ENCODE measurements around the gene MYO1E.
"Not testable (repeated sequence)": the region's sequence is repeated elsewhere in the genome, so short reads cannot be mapped to it uniquely, and the experiment has no call there.

MYO1E gene

DNA sequence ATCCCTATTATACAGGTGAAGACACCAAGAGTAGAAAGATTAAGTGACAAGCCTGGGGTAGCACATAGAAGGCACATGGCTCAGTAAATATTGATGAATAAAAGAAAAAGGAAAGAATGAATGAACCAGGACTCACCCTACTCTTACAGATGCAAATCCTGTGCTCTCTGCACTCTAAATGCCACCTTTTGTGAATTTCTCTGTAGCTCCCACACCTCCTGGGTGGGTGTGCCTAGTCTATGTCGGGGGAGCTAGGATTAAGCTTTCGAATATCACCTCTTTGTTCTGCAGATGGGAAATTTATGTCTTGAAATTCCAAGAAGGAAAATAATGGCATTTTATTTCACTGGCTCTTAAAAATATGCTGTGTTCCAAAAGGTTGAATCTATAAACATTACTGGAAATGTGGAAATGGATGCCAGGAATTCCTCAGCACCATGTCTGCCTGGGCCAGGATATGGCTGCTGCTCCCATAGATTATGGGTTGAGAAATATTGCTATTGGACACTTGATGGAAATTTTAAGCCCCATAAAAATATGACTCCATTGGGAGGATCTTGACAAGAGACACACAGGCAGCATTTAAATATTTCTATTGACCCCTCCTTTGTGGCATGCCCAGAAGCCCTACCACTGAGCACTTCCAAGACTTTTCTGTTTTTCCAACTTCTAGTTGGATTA is 224.4 kb downstream of the MYO1E start:
- in situ Hi-C loops (cut with HindIII; ENCODE audit: low pct_ligation_motif_present, low pct_unique_long_range_greater_than_20kb, low sequenced_read_pairs) = no loop called here
- DNase-seq = no peak

DNA sequence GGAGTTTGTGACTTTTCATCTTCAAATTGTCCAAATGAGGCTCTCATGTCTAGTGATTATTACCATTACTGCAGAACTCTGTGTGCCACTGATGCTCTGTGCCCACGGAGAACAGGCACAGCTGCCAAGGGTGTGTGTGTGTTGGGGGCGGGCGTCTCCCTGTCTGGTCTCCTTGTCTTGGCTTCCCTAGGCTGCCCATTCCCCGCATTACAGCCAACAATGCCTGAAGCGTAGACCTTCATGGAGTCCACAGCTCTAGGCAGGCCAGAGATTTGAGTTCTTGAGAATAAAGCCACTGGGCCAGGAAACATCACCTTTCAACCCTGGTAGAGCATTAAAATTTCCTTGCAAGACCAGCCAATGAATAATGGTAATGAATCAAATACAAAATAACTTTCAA is 225.0 kb downstream of the MYO1E start:
- no peak for DNase-seq
- in situ Hi-C loops (cut with HindIII; ENCODE audit: low pct_ligation_motif_present, low pct_unique_long_range_greater_than_20kb, low sequenced_read_pairs) = no loop called here

DNA sequence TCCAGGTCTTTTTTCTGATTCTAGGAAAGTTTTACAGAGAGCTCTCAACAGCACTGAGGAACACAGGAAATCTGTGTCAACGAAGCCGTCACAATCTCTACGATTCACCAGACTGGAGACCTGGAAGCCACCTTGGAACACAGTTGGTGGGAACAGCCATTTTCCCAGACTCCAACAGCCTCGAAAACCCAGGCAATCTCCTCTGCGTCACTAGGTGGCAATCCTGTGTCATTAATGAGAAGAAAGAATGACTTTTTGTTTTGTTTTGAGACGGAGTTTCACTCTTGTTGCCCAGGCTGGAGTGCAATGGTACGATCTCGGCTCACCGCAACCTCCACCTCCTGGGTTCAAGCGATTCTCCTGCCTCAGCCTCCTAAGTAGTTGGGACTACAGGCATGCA is 228.1 kb downstream of the MYO1E start:
- DNase-seq; in situ Hi-C loops (cut with HindIII; ENCODE audit: low pct_ligation_motif_present, low pct_unique_long_range_greater_than_20kb, low sequenced_read_pairs): not testable (repeated sequence)

DNA sequence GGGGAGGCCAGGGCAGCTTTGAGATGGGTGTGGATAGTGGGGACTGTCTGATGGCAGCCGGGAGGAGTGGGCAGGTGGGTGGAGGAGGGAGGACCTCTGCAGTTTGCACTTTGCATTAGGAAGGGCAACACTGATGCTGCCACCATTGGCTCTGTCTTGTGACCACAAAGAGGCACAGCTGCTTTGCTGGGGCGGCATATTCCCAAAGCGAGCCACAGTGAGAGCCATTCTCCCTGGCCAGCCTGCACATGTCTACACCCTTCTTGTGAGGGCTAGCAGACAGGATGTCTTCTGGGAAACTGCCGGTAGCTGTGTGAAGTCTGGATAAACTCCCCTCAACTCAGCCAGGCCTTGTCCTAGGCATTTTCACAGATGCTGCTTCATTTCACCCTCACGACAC is 229.4 kb downstream of the MYO1E start:
- no peak for DNase-seq

DNA sequence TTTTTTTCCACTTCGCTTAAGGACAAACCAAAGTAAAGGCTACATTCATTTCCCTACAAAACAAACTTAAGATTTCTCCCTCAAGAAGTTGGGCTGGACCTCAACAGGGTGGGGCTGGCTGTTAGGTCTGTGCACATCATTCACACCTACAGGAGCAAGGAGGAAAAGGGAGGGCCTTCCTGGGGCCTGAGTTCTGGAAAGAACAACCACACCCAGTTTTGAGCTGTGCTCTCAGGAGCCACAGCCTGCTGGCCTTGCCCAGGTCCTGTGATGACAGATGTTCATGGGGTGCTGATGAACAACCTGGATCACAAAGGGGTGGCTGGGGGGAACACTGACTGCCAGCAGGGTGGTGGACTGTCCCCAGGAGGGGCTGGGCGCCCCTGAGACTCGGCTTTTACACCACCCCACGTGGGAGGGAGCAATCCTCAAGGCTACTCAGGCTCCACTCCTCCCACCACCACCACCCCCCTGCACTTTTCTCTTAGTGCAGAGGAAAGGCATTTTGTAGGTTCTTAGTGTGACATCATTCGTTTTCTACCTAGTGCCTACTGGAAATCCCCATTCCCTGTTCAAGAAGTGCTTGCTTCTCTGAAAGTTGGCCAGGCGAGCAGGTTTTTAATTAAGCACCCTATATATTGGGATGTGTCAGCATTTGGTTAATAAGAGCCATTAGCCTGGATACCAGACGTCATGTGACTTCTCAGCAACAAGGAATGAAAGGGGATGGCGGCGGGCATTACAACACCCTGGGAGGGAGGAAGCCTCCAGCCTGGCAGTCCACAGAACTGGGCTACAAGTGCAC is 232.0 kb downstream of the MYO1E start:
- no peak for DNase-seq
- in situ Hi-C loops (cut with HindIII; ENCODE audit: low pct_ligation_motif_present, low pct_unique_long_range_greater_than_20kb, low sequenced_read_pairs) = no loop called here

More for the DNA sequence above, 229.4 kb downstream of the MYO1E start:
- in situ Hi-C loops (cut with HindIII; ENCODE audit: low pct_ligation_motif_present, low pct_unique_long_range_greater_than_20kb, low sequenced_read_pairs) = no loop called here

DNA sequence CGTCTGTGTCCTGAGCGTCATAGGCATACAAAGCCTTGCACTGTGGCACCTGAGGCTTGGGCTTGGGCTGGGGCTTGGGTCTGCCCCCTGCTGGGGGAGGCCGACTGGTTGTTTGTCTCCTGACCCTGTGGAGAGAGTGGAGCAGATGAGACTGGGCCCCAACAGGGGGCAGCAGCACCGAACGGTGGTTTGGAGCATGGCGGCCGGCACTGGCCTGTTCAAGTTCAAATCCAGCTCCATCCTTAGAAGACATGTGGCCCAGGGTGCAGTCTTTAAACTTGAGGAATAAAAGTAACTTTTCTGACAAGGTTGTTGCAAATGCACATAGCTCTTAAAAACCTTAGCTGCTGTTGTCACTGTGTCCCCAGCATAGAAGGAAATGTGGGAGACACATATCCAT is 234.4 kb downstream of the MYO1E start:
- peak; percentile 72 for DNase-seq
- in situ Hi-C loops (cut with HindIII; ENCODE audit: low pct_ligation_motif_present, low pct_unique_long_range_greater_than_20kb, low sequenced_read_pairs) = no loop called here

DNA sequence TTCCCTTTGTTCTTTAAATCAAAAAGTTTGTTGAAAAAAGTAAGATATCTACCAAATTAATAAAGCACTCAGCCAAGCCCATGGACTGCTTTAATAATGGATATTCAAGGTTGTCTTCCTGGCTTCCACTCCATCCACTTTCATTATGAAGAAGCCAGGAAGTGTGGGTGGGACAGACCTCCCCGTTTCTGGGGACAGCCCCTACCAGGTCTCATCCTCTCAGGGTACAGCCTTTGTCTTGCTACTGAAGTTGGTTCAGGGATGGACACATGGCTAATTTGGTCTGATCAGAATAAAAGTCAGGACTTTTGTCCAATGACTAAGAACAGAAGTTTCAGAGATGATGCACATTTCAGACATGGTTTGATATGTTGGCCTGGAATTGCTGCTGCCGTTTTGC is 235.1 kb downstream of the MYO1E start:
- in situ Hi-C loops (cut with HindIII; ENCODE audit: low pct_ligation_motif_present, low pct_unique_long_range_greater_than_20kb, low sequenced_read_pairs) = no loop called here
- no peak for DNase-seq

DNA sequence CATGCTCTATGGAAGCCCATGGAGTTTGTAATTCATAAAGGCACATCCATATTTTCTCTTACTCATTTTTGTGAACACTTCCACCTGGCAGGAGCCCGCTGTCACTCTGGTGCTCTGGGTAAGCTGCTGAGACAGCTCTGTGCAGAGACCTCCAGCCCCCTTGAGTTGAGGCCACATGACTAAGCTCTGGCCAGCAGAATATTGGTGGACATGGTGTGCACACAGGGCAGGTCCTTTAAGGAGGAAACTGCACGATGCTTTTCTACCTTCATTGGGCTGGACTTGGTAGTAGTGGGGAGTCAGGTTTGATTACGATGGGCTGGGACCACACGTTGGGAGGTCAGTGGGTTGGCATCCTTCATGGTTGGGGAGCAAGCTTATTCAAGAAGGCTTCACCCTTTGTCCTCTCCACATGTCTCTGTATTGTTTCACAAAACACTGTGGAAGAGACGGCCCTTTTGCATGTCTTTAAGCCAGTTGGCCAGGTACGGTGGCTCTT is 238.7 kb downstream of the MYO1E start:
- no peak for DNase-seq

DNA sequence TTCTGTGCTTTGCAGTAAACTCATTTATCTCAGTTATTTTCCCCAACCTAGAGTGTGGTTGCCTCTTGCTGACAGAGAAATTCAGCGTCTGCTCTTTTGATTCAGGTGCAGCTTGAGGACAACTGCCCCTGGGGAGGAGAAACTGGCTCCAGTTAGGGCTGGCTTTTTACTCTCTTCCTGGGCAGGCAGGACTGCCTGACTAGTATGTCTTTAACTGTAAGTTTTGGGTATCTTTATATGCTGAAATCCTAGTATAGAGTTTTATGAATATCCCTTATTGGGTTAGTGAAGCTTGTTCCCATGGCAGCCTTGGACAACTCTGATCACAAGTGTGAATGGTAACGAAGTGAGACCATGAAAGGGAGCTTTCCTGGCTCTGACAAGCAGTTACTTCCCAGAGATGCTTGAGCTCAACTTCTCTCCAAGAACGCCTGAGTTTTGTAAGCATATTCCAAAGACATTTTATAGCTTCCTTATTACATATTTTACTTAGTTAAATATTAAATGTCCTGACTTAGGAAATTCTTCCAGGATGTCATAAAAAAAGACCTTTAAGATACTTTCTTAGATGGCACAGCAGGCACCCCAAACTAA is 240.6 kb downstream of the MYO1E start:
- no peak for DNase-seq
- in situ Hi-C loops (cut with HindIII; ENCODE audit: low pct_ligation_motif_present, low pct_unique_long_range_greater_than_20kb, low sequenced_read_pairs) = no loop called here

More for the DNA sequence above, 238.7 kb downstream of the MYO1E start:
- in situ Hi-C loops (cut with HindIII; ENCODE audit: low pct_ligation_motif_present, low pct_unique_long_range_greater_than_20kb, low sequenced_read_pairs) = no loop called here

DNA sequence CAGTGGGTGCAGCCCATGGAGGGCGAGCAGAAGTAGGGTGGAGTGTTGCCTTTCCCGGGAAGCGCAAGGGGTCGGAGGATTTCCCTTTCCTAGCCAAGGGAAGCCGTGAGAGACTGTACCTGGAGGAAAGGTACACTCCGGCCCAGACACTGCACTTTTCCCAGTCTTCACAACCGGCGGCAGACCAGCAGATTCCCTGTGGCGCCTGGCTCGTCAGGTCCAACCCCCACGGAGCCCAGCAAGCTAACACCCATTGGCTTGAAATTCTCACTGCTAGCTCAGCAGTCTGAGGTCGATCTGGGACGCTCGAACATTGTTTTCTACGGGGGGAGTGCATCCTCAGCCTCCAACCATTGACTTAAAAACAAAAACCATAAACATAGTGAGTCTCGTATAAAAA is 241.2 kb downstream of the MYO1E start:
- no peak for DNase-seq
- in situ Hi-C loops (cut with HindIII; ENCODE audit: low pct_ligation_motif_present, low pct_unique_long_range_greater_than_20kb, low sequenced_read_pairs) = no loop called here

DNA sequence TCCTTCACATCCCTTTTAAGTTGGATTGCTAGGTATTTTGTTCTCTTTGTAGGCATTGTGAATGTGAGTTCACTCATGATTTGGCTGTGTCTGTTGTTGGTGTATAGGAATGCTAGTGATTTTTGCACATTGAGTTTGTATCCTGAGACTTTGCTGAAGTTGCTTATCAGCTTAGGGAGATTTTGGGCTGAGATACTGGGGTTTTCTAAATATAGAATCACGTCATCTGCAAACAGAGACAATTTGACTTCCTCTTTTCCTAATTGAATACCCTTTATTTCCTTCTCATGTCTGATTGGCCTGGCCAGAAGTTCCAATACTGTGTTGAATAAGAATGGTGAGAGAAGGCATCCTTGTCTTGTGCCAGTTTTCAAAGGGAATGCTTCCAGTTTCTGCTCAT is 245.4 kb downstream of the MYO1E start:
- in situ Hi-C loops (cut with HindIII; ENCODE audit: low pct_ligation_motif_present, low pct_unique_long_range_greater_than_20kb, low sequenced_read_pairs) = not testable (repeated sequence)

DNA sequence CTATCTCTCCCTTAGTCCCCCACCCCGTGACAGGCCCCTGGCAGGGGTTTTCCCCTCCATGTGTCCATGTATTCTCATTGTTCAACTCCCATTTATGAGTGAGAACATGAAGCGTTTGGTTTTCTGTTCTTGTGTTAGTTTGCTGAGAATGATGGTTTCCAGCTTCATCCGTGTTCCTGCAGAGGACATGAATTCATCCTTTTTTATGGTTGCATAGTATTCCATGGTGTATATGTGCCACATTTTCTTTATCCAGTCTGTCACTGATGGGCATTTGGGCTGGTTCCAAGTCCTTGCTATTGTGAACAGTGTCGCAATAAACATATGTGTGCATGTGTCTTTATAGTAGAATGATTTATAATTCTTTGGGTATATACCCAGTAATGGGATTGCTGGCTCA is 247.0 kb downstream of the MYO1E start:
- in situ Hi-C loops (cut with HindIII; ENCODE audit: low pct_ligation_motif_present, low pct_unique_long_range_greater_than_20kb, low sequenced_read_pairs); DNase-seq: not testable (repeated sequence)

More for the DNA sequence above, 245.4 kb downstream of the MYO1E start:
- DNase-seq = not testable (repeated sequence)

DNA sequence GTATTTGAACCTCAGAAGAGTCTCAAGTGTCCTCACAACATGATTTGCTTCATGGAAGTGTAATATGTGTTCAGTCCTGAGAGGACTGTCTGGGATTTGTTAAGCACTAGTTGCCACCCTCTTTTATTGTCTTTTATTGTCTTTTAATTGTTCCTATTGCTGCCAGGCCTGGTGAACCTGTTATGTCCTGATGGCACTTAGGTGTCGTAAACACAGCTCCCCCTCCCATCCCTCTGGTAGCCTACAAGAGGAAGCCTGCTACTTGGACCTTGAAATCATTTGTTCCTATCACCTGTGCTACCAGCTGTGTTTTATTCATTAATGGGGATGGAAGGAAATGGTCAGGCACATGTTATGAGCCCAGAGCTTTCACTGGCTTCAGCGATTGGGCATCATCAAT is 248.4 kb downstream of the MYO1E start:
- in situ Hi-C loops (cut with HindIII; ENCODE audit: low pct_ligation_motif_present, low pct_unique_long_range_greater_than_20kb, low sequenced_read_pairs) = no loop called here
- DNase-seq = no peak

DNA sequence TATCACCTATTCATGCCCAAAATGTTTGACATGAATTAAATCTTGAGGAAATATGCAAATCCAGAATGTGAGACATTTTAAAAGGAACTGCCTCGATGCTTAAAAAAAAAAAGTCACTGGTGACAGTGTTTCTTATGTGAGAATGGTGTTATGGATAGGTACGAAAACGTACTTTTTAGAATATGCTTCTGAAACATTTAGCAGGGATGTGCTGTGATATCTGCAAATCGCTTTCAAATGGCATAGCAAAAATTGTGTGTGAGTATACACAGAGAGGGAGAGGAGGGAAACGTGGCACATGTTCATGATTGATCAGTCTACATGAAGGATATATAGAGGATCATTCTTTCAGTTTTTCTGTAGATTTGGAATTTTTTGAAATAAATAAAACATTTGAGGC is 251.7 kb downstream of the MYO1E start:
- in situ Hi-C loops (cut with HindIII; ENCODE audit: low pct_ligation_motif_present, low pct_unique_long_range_greater_than_20kb, low sequenced_read_pairs) = no loop called here
- DNase-seq = no peak

DNA sequence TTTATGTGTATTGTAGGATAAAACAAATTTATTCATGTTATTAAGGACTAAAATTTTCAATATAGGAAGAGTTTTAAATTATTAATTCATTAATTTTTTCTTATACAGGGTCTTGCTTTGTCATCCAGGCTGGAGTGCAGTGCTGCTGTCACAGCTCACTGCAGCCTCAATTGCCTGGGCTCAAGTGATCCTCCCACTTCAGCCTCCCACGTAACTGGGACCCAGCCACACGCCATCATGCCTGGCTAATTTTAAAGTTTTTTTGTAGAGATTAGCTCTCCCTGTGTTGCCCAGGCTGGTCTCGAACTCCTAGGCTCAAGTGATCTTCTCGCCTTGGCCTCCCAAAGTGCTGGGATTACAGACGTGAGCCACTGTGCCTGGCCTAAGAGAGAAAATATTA is 253.0 kb downstream of the MYO1E start:
- DNase-seq = no peak
- in situ Hi-C loops (cut with HindIII; ENCODE audit: low pct_ligation_motif_present, low pct_unique_long_range_greater_than_20kb, low sequenced_read_pairs) = no loop called here

DNA sequence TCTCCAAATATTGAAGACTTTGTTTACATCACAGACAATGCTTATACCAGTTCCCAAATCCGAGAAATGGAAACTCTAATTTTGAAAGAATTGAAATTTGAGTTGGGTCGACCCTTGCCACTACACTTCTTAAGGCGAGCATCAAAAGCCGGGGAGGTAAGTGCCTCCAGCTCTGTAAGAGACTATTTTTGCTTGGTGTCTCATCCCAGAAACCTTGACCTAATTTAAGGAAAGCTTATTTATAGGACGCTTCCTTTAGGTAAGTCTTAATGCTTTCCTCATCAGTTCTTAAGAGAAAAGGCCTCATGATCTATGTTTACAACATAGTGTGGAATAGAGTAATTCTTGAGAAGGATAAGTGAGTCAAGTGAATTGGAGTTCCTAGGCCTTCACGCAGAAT is 255.9 kb downstream of the MYO1E start:
- in situ Hi-C loops (cut with HindIII; ENCODE audit: low pct_ligation_motif_present, low pct_unique_long_range_greater_than_20kb, low sequenced_read_pairs) = no loop called here
- no peak for DNase-seq

DNA sequence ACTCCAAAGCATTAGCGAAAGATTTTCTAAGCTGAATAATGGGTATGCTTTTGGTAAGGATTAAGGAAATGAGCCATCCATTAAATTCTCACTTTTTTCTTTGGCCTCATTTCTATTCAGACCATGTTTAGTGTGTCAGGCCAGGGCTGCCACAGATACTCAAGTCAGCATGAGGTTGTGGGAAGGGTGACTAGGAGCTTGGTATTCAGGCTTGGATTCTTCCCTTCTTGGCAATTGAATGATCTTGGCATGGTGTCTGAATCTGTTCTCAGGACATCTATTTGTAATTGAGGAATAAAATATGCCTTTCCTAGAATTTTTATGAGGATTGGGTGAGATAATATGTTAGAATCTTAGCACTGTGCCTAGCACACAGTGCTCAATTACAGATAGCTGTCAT is 256.5 kb downstream of the MYO1E start:
- in situ Hi-C loops (cut with HindIII; ENCODE audit: low pct_ligation_motif_present, low pct_unique_long_range_greater_than_20kb, low sequenced_read_pairs) = no loop called here
- no peak for DNase-seq

DNA sequence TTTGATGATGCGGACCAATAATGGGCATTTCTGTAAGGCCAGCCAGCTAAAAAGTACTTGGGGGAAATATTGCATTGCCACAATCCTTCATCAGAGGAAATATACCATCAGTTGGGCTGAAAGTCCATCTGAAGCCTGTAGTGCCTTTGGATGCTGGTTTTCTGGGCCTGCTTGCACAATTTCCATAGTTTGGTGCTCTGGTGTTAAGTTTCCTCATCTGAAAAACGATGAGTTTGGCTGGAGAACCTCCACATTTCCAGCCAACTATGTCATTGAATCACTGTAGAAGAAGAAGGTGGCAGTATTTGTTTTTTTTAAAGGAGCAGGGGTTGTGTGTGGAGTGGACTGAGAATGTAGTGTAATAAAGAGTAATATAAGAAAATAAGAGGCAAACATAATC is 257.6 kb downstream of the MYO1E start:
- no peak for DNase-seq
- in situ Hi-C loops (cut with HindIII; ENCODE audit: low pct_ligation_motif_present, low pct_unique_long_range_greater_than_20kb, low sequenced_read_pairs) = no loop called here

DNA sequence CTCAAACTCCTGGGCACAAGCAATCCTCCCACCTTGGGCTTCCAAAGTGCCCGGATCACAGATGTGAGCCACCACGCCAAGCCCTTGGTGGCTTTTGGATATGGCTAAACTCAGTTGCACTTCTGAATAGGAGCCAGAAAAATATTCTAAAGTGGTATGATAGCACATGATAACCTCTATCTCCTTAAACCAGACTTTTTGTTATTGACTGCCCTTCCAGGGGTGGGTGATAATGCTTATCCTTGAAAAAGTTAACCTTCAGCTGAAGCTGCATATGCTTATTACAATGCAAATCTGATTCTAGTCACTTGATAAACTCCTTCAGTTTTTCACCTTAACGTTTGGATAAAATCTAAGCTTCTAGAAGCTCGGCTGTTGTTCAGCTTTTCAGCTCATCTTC is 261.4 kb downstream of the MYO1E start:
- DNase-seq = no peak
- in situ Hi-C loops (cut with HindIII; ENCODE audit: low pct_ligation_motif_present, low pct_unique_long_range_greater_than_20kb, low sequenced_read_pairs) = no loop called here

DNA sequence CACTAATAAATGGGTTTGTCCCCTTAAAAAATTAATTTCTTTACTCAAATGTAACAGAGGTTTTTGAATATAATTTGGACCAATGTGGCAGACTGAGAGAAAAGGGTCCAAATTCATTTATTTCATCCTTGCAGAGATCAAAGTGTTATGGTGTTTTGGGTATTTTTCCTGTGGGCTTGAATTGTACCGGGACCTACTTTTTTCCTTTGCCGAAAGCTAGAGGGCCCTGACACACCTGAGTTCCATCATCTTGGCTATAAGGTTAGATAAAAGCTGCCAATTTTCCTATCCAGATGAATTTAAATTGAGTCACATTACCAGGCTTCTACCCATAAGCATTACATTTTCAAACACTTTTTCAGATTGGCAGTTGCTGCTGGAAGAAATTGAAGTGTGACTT is 266.8 kb downstream of the MYO1E start:
- DNase-seq = no peak
- in situ Hi-C loops (cut with HindIII; ENCODE audit: low pct_ligation_motif_present, low pct_unique_long_range_greater_than_20kb, low sequenced_read_pairs) = no loop called here
